ENCODE measurements around the gene RTF1.

DNA sequence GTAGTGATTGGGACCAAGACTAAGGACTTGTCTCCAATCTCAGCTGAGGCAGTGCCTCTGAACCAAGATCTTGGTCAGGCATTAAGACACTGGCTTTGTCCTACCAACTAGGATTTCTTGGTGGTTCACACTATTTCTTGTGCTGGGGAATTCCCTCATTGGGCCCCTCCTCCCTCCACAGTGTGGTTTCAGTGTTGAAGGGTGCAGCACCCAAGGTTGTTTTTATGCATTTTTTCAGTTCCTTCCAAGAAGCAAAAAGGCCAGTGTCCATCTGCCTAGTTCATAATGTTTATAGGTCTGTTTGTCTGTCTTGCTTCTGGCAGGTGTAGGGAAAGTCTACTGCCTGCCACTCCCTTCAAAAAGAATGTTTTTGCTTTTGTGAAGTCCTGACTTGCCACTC is 66.2 kb downstream of the RTF1 start:
- TF ChIP-seq, protein P1, sequence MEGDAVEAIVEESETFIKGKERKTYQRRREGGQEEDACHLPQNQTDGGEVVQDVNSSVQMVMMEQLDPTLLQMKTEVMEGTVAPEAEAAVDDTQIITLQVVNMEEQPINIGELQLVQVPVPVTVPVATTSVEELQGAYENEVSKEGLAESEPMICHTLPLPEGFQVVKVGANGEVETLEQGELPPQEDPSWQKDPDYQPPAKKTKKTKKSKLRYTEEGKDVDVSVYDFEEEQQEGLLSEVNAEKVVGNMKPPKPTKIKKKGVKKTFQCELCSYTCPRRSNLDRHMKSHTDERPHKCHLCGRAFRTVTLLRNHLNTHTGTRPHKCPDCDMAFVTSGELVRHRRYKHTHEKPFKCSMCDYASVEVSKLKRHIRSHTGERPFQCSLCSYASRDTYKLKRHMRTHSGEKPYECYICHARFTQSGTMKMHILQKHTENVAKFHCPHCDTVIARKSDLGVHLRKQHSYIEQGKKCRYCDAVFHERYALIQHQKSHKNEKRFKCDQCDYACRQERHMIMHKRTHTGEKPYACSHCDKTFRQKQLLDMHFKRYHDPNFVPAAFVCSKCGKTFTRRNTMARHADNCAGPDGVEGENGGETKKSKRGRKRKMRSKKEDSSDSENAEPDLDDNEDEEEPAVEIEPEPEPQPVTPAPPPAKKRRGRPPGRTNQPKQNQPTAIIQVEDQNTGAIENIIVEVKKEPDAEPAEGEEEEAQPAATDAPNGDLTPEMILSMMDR (IDR thresholded peaks at IDR 0.05): no peak
- TF ChIP-seq EZH2 (IDR thresholded peaks at IDR 0.05; ENCODE audit: borderline replicate concordance, insufficient read depth, low read depth, low read length, poor library complexity, severe bottlenecking): no peak
